ENCODE results near the gene COL7A1.

DNA sequence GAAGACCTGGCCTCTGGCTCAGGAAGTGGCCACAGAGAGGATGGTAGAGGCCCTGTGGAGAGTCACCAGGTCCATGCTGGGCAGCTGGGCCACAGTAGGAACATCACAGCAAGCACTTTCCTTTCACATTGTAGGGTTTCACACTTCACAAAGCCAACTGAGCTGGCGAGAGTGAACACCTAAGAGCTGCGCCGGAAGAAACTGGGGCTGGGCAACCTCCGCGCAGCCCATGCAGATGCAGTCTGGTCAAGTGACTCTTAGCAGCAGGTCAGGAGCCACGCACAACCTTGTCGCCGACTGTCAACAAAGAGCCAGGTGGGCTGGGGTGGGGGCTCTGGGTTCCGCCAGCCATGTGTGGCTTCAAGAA, 75.9 kb downstream of the COL7A1 start:
- TF ChIP-seq, protein P1, sequence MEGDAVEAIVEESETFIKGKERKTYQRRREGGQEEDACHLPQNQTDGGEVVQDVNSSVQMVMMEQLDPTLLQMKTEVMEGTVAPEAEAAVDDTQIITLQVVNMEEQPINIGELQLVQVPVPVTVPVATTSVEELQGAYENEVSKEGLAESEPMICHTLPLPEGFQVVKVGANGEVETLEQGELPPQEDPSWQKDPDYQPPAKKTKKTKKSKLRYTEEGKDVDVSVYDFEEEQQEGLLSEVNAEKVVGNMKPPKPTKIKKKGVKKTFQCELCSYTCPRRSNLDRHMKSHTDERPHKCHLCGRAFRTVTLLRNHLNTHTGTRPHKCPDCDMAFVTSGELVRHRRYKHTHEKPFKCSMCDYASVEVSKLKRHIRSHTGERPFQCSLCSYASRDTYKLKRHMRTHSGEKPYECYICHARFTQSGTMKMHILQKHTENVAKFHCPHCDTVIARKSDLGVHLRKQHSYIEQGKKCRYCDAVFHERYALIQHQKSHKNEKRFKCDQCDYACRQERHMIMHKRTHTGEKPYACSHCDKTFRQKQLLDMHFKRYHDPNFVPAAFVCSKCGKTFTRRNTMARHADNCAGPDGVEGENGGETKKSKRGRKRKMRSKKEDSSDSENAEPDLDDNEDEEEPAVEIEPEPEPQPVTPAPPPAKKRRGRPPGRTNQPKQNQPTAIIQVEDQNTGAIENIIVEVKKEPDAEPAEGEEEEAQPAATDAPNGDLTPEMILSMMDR (IDR thresholded peaks at IDR 0.05; ENCODE audit: poor library complexity, severe bottlenecking), result no peak
- no peak for TF ChIP-seq TAF1 (IDR thresholded peaks at IDR 0.05; ENCODE audit: low read depth)
- TF ChIP-seq, protein P2, sequence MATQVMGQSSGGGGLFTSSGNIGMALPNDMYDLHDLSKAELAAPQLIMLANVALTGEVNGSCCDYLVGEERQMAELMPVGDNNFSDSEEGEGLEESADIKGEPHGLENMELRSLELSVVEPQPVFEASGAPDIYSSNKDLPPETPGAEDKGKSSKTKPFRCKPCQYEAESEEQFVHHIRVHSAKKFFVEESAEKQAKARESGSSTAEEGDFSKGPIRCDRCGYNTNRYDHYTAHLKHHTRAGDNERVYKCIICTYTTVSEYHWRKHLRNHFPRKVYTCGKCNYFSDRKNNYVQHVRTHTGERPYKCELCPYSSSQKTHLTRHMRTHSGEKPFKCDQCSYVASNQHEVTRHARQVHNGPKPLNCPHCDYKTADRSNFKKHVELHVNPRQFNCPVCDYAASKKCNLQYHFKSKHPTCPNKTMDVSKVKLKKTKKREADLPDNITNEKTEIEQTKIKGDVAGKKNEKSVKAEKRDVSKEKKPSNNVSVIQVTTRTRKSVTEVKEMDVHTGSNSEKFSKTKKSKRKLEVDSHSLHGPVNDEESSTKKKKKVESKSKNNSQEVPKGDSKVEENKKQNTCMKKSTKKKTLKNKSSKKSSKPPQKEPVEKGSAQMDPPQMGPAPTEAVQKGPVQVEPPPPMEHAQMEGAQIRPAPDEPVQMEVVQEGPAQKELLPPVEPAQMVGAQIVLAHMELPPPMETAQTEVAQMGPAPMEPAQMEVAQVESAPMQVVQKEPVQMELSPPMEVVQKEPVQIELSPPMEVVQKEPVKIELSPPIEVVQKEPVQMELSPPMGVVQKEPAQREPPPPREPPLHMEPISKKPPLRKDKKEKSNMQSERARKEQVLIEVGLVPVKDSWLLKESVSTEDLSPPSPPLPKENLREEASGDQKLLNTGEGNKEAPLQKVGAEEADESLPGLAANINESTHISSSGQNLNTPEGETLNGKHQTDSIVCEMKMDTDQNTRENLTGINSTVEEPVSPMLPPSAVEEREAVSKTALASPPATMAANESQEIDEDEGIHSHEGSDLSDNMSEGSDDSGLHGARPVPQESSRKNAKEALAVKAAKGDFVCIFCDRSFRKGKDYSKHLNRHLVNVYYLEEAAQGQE (IDR thresholded peaks at IDR 0.05; ENCODE audit: borderline replicate concordance), result no peak

Measured in neural cell (in vitro differentiated cells).